ENCODE data around the gene LRRC17.

DNA sequence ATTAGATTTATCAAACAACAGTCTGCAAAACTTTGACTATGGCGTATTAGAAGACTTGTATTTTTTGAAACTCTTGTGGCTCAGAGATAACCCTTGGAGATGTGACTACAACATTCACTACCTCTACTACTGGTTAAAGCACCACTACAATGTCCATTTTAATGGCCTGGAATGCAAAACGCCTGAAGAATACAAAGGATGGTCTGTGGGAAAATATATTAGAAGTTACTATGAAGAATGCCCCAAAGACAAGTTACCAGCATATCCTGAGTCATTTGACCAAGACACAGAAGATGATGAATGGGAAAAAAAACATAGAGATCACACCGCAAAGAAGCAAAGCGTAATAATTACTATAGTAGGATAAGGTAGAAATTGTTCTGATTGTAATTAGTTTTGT is 31.4 kb downstream of the LRRC17 start:
- TF ChIP-seq EZH2 (IDR thresholded peaks at IDR 0.05; ENCODE audit: insufficient read depth, poor library complexity, severe bottlenecking) (no peak), EZH2phosphoT487 (IDR thresholded peaks at IDR 0.05; ENCODE audit: insufficient read depth, low read depth) (no peak)

Data from GM23248 (cell line).